Thyroid gland (tissue), 4 donors: ENCODE measurements around the gene FAM72C.
"Not testable (repeated sequence)": the region's sequence is repeated elsewhere in the genome, so short reads cannot be mapped to it uniquely, and the experiment has no call there.

Experiments used
- CTCF ChIP-seq, 6 experiments: fragments of 200-600 bp in 3 of 6; fragments of 450-650 bp in 3 of 6; sonication (generic) in 3 of 6; IDR thresholded peaks; one replicate each; pipeline ENCODE4 v1.5.1; 2016 to 2019; ENCODE audit warnings: antibody characterized with exemption in 6 of 6, mild to moderate bottlenecking in 2 of 6, inconsistent platforms in 1 of 6, moderate library complexity in 1 of 6
- POLR2A ChIP-seq, 2 donors: fragments of 450-650 bp; IDR thresholded peaks; one replicate each; pipeline ENCODE4 v1.6.1; 2017; ENCODE audit warnings: antibody characterized with exemption in 2 of 2, mild to moderate bottlenecking in 2 of 2, moderate library complexity in 1 of 2

- TF ChIP-seq CTCF, POLR2A (IDR thresholded peaks at IDR 0.05): not testable (repeated sequence)
Observed at GRCh38 chr1:143989427-143989712, 17.6 kb upstream of the FAM72C start.
